HG02840 (cell line): ENCODE data around the gene ZNF793.

Experiments
- ATAC-seq: cut with Tn5 transposase; IDR thresholded peaks from one replicate; pipeline ENCODE4 v1.9.1; 2021; ENCODE audit warnings: mild to moderate bottlenecking, moderate library complexity, moderate number of reproducible peaks; ENCODE audit not compliant: unreplicated experiment, low FRiP score

The ZNF793 gene

DNA sequence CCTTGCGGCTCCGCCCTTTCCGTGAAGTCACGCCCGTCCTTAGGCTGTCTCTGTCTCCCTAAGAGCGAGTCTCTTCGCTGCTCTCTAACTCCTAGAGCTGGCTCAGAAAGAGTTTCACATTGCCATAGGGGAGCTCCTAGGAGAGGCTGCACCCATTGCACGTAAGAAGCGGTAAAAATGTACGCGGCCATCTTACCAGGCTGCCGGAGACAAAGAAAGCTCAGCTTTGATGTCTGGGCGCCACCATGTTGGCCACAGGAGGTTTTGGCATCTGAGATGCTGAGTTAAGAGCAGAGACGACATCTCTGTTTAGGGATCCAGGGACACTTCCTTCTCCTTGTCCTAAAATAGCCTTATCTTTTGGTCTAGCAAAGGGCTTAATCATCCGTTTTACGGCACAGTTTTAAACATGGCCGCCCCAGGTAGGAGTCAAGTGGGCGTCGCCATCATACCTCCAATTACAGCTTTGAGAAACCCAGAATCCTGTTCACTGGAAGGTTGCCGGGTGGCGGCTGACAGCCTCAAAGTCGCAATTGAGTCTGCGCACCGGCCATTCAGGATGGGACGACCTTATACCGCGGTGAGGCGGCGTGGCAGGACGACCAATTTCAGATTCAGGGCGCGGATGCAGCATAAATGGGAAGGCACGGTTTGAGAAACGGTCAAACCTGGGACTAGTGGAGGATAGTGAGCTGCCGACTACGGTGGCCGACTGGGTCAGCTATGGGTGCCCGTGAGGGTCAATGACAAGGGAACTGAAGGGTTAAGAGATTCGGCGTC lies at the start of gene ZNF793:
Gene ZNF793, plus strand, starts transcription at position 553 of the 780 bp plus-strand sequence. CDS start 16,501 bp downstream, outside the sequence.
- peak; percentile 77 for ATAC-seq

DNA sequence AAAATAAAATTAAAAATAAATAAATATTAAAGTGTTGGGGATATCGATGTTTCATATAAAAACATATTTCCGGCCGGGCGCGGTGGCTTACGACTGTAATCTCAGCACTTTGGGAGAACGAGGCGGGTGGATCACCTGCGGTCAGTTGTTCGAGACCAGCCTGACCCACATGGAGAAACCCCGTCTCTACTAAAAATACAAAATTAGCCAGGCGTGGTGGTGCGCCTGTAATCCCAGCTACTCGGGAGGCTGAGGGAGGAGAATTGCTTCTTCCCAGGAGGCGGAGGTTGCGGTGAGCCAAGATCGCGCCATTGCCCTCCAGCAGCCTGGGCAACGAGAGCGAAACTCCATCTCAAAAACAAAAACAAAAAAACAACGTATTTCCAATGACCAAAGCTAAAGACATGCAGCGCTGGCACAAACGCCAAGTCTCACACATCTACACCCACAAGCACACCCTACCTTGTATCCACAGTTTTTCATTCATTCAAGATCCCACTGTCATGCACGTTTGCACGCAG lies 40.4 kb upstream of the ZNF793 start:
- no peak for ATAC-seq

DNA sequence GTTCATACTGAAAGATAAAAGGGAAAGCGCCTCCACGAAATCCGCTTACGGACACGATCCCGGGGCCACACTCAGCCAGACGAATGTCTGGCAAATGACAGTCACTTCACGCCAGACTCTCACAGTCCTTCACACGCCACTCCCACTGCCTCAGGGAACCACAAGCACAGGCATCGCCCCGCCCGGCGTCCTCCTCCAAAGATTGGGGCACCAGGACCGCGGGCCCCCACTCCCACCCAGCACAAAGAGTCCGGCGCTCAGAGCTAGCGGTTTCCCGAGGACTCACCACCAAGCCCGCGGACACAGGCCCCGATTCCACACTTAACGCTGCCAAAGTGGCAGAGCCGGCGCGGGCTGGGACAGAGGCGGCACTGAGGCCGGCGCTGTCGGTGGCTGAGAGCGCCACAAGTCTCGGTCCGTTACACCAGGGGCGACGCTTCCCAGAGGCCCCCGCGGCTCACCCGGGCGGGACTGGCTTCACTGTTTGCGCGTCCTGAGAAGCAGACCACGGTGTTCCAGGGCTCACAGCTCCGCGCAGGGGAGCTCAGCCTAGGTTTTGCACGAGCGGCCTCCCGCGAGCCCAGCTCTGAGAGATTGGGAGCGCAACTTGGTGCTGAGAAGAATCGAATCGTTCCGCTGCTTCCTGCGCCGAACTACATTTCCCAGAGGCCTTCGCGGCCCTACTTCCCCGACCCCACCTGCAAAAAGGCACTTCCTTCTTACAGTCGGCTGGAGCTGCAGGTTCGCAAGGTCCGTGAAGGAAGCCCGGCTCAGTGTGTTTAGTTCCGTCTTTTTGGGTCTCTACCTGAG lies 39.7 kb upstream of the ZNF793 start, which contains the start of gene ZNF569:
Gene ZNF569, minus strand, starts transcription at position 647 of the 810 bp plus-strand sequence. CDS start 22,523 bp downstream, outside the sequence.
- ATAC-seq: peak; percentile 66

DNA sequence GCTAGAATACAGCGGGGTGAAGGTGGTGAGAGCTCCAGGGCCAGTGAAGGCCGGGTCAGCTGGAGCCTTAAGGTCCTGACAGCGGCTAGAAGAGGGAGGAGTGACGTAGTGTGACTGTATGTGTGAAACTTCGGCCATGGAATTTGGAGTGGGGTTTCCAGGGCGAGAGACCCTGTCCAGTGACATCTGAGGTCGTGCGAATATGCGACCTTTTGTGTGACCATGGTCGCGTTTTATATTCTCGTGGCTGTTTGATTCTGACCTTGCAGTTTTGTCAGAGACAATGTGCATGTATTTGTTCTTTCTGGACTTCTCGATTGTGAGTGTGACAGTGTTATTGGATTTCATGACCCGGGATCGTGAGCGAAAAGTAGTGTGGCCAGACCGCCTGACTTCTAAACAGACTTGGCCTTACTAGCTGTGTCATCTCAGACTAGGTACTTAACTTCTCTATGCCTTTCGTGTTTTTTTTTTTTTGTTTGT lies 39.1 kb upstream of the ZNF793 start:
- no peak for ATAC-seq

DNA sequence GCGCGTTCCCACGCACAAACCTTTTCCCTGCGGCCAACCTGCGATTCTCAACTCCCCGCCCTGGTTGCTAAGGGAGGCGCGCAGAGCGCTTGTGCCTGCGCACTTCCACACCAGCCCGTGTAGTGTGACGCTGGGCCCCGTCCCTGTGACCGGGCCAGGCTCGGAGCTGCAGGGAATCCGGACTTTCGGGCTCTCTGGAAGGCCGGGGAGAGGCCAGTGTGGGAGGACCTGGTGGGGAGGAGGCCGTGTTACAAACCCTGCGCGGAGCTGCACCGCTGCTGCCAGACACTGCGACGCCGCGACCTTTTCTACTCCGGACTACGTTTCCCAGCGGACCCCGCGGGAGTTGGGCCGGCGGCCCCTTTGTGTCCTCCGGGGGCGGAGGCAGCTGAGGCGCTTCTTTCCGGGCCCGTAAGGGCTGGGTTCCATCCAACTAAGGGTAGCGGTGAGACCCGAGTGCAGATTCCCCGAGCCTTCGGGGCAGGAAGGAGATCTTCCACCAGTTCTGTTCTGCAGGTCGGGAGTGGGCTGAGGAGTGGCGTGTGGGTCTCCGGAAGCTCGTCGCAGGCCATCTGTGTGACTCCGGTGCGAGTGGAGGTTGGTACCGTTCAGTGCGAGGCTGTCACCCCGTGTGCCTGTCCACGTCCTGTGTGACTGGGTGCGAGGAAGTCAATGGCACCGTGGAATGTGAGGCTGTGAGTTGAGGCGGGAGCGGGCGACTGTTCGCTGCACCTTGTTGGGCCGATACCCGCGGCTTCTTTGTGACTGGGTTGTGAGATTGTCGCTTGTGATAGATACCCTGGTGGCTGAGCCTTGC lies 37.6 kb upstream of the ZNF793 start, which contains the start of gene ZNF570:
Gene ZNF570, plus strand, starts transcription at position 396 of the 817 bp plus-strand sequence. CDS start 999 bp downstream, outside the sequence.
- ATAC-seq: peak; percentile 61

DNA sequence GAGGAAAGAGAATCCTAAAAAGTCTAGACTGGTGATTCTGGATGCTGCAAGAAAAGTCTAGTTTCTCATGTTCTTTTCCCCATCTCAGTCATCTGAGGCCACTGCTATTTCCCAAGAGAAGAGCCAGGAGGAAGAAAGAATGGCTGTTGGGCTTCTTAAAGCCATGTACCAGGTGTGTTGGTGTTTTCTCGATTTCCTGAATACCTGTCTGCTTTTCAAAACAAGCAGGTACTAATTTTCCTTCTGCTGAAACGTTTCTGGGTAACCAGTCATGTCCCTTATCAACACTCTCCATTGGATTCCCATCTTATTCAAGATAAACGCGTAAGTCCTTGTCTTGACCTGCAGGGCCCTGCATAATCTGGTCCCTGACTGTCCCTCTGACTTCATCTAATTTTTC lies 36.5 kb upstream of the ZNF793 start:
- no peak for ATAC-seq

DNA sequence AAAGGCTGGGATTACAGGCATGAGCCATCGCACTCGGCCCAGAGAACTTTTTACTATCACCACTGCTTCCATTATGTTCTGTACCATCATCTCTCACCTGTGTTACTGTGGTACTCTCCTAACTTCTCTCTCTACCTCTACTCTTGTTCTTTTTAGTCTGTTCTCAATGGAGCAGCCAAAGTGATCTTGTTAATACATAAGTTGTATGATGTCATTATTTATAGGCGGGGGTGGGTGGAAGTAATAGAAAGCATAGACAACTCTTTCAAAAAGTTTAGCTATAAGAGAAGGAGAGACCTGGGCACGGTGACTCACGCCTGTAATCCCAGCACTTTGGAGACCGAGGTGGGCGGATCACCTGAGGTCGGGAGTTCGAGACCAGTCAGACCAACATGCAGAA lies 34.6 kb upstream of the ZNF793 start:
- no peak for ATAC-seq

DNA sequence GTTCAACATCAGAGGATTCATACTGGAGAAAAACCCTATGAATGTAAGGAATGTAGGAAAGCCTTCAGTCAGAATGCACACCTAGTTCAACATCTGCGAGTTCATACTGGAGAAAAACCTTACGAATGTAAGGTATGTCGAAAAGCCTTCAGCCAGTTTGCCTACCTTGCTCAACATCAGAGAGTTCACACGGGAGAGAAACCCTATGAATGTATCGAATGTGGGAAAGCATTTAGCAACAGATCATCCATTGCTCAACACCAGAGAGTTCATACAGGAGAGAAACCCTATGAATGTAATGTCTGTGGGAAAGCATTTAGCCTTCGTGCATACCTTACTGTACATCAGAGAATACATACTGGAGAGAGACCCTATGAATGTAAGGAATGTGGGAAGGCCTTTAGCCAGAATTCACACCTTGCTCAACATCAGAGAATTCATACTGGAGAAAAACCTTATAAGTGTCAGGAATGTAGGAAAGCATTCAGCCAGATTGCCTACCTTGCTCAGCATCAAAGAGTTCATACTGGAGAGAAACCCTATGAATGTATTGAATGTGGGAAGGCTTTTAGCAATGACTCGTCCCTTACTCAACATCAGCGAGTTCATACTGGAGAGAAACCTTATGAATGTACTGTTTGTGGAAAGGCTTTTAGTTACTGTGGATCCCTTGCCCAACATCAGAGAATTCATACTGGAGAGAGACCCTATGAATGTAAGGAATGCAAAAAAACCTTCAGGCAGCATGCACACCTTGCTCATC lies 22.2 kb upstream of the ZNF793 start:
- ATAC-seq: no peak

DNA sequence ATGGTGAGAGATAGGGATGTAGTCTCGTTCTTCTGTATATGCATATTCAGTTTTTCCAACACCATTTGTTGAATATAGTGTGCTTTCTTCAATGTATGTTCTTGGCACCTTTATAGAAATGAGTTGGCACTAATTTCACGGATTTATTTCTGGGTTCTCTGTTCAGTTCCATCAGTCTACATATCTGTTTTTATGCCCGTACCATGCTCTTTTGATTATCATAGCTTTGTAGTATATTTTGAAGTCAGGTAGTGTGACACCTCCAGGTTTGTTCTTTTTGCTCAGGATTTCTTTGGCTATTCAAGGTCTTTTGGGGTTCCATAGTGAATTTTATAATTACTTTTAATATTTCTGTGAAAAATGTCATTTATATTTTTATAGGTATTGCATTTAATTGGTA lies 14.5 kb upstream of the ZNF793 start:
- ATAC-seq: no peak

DNA sequence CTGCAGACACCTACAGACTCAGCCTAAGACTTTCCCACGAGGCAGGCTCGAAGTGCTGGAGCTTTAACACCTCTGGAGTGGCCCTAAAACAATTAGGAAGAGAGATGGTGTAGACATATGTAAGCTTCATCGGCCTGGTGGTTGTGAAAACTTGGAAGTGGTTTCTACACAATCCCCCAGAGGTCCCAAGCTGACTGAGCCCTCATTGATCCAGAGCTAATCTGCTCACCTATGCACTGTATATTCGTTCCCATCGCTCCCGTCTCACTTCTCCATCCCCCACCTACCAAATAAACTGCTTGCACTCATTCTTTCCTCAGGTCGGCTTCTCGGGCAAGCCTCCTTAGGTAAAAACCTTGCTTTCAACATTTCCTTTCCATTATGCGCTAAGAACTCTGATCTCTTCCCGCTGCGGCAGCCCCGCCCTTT lies 767 bp upstream of the ZNF793 start:
- no peak for ATAC-seq

DNA sequence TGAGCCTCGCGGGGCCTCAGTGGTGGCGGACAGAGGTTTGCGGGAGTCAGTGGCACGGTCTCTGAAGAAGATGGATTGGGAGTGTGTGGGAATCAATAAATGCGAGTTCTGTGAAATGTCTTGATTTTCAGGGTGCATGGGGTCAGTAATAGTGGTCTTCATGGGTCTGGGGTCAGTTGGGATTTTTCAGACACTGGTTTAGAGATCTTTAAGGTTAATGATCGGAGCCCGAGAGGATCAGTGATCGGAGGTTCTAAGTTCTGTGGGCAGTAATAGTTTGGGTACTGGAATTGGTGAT lies 377 bp downstream of the ZNF793 start:
- no peak for ATAC-seq

DNA sequence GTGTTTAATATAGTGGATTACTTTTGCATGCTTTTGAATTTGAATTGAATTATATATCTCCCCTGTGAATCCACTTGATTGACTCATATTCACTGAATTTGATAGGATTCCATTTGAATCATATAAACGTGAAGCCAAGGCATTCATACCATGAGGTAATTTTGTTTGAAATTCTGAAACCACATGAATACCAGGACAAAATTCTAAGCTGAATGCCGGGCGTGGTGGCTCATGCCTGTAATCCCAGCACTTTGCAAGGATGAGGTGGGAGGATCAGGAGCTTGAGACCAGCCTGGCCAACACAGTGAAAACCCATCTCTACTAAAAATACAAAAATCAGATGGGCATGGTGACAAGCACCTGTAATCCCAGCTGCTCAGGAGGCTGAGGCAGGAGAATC lies 4.4 kb downstream of the ZNF793 start:
- no peak for ATAC-seq

DNA sequence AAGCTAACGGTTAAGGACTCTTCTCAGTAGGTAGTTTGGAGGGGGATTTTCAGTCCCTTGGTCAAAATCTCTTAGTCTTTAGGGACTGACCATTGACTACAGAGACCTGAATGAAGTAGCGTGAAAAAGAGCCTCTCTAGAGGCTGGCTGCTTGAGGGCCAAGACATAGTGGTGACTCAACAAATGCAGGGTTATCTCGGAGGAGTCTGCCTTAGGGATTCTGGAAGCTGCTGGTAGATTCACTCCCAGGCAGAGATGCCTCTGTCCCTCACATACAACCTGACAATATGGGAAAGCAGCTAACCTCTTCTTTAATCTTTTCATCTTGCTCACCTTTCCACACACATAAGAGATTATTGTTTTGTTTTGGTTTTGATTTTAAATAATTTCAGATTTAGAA lies 5.1 kb downstream of the ZNF793 start:
- ATAC-seq: no peak

DNA sequence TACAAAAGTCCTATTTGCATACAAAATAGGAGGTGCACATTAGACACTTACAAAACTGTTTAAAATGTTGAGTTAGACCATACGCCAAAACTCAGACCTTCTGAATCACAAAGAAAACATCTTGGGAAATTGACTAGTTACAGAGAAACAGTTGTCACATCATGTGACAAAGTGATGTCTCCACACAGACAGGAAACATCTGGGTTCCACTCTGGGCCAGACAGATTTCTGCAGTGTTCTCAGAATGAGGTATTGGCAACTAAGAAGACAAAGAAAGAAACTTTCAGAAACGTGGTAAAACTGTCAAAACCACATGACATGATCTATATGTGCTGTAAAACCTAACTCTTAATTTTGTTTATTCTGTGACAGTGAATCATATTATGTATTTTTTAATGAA lies 6.7 kb downstream of the ZNF793 start:
- ATAC-seq: no peak

DNA sequence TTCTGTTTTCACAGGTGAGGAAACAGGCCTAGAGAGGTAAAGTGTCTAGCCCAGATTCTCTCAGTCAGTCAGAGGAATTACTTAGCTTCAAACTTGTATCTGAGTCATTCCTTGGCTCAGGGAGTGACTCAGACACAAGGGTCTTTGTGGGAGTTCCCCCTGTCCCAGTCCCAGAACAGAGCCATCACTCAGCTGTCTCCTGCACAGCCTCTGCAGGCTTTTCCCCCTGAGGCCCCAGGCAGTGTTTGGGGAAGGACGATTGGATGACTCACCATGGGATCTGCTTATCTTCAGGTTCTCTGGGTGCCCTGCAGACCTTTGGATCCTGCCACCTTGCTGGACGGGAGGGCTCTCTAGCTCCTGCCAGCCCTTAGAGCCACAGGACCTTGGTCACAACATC lies 13.2 kb downstream of the ZNF793 start:
- ATAC-seq: no peak

DNA sequence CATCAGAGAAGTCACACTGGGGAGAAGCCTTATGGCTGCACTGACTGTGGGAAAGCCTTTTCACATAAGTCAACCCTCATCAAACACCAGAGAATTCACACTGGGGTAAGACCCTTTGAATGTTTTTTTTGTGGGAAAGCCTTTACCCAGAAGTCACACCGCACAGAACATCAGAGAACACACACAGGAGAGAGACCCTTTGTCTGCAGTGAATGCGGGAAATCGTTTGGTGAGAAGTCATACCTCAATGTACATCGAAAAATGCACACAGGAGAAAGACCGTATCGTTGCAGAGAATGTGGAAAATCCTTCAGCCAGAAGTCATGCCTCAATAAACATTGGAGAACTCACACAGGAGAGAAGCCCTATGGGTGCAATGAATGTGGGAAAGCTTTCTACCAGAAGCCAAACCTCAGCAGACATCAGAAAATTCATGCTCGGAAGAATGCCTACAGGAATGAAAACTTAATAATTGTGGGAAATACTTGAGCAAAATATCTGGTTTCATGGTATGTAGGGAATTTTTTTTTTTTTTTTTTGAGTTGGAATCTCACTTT lies 30.7 kb downstream of the ZNF793 start:
- ATAC-seq: no peak

DNA sequence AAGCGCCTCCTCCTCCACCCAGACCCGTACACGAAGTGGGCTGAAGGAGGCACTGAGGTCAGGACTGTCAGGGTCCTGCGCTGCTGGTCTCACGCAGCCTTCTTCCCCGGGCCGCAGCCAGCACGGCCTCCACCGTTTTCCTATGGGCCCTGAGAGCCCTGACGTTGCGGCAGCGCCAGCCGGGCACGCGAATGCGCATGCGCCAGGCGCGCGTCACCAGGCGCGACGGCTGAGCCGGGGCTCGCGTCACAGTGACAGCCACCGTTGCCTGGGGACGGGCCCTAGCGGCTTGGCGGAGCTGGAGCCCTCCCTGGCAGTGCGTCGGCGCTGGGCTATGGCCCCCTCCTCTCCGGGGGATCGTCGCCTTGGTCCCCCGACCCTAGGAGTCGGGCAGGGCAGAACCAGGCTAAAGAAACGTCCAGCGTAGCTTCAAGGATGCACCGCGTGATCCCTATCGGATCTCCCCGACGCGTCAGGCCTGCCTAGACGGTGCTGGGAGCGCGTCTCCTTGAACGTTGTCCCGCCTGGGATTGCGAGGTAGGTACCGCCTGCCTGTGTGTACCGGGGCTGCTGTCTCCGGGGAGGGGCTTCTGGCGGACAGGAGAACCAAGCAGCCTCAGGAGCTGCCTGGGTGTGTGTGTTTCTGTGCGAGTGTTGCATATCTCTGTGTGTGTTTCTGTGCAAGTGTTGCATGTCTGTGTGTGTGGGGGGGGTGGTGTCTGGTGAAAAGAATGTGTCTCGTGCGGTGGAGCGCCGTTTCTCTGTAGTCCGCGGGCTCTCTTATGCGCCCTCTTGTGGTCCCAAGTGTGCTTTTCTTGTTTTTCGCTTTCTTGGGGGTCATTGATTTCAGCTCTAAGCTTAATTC lies 44.6 kb downstream of the ZNF793 start:
- no peak for ATAC-seq

DNA sequence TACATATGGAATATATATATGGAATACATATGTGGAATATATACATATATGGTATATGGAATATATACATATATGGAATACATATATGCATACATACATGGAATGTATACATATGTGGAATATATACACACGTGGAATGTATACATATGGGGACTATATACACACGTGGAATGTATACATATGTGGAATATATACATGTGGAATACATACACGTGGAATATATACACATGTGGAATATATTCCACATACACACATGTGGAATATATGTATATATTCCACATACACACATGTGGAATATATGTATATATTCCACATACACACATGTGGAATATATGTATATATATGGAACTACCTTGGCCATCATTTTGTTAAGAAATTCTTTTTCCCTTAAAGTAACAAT lies 56.8 kb downstream of the ZNF793 start:
- ATAC-seq: no peak
